ENCODE results near the gene IL16. TPM values are rescaled to one million over a fixed set of nuclear protein-coding genes. Genes with fewer than 3 reads are reported as not detected.
A peak's percentile ranks its signal among the peaks of the same experiment; 100 is the strongest.

The IL16 gene
- total and polyA plus RNA-seq, 4 experiments from 2014 or later = 190 to 400 (median 362) TPM

DNA sequence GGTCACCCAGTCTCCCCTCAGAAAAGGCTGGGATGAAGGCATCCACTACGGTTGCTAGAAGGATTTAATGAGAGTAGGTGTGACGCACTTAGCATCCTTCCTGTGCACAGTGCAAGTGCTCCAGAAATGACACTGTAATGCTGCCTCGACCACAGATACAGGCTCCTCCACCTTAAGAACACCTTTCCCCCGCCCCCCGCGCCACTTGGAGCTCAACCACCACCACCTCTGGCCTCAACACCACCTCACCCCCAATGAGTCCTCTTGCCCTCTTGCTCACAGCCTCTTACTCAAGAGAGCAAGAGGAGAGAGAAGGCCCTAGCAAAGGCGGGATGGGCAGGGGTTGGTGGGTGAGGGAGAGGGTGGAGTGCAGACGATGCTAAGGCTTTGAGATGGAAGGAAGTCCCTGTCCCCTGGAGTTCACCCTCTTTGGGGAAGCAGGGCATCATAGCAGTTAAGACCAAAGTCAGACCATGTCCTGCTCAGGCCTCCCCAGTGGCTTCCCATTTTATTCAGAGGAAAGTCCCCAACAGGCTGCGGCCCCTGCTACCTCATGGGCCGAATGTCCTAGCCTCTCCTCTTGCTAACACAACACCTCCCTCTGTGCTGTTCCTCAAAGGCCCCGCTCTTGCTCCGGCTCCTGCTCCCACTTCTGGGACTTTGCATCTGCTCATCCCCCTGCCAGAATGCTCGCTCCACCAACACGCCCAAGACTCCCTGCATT is 118.9 kb downstream of the IL16 start:
- Histone ChIP-seq H3K27ac (ENCODE audit: low read depth, low read length) (no peak overlapping the region), H3K4me1 (ENCODE audit: insufficient read depth, low read length) (peaks cover 38% of the 10 kb centered on the region), H3K4me3 (ENCODE audit: low read length in 2 of 2) (no peak overlapping the region), H3K36me3 (ENCODE audit: insufficient read depth, low read length) (peaks cover 9% of the 10 kb centered on the region), H3K9me3 (ENCODE audit: control insufficient read depth in 1 of 2, low read length in 2 of 2) (no peaks in the 10 kb centered on the region), H3K27me3 (ENCODE audit: insufficient read depth, low read length) (no peaks in the 10 kb centered on the region)
- intact Hi-C loops (cut with micrococcal nuclease) = no loop called here
- Mint-ChIP-seq H3K9me3 (peaks cover 0 to 1% (median 0%) of the 10 kb centered on the region in 8 donors), H3K27me3 (no peaks in the 10 kb centered on the region), H3K4me1 (peaks cover 37 to 62% (median 45%) of the 10 kb centered on the region in 4 donors), H3K27ac (peak overlapping the region; percentile 45 to 93 (median 83)), H3K4me3 (peak overlapping the region in 1 of 8 donors; percentile 1), H3K36me3 (peaks cover 36 to 63% of the 10 kb centered on the region in 2 donors)
- no peak for DNase-seq
- POLR2A ChIA-PET (ENCODE audit: partially characterized antibody) = interaction anchor here (0.9 to 20.5 kb wide), 2 partner anchors 8 to 18 kb away, joined by 3 to 702 read pairs; no protein-coding TSS in a partner anchor
- CTCF ChIA-PET (ENCODE audit: partially characterized antibody) = interaction anchor here (1.0 to 2.0 kb wide), 2 partner anchors 10 to 19 kb away, joined by 3 to 4 read pairs; no protein-coding TSS in a partner anchor

DNA sequence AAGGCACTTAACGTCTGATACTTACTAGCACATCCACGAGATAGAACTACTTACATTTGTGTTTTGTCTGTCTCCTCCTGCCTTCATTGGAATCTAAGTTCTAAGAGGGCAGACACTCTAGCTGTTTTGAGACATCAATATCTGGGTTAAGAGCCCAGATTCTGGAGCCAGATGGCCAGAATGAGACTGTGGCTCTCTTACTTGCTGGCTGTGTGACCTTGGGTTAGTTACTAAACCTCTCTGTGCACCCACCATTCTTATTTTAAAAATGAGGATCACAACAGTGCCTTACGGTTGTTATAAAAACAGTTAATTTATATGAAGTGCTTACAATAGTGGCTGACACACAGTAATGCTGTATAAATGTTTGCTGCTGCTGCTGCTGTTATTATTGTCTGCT is 119.6 kb downstream of the IL16 start:
- peak overlapping the region; percentile 45 to 93 (median 77) for H3K27ac Mint-ChIP-seq
- H3K27me3 Mint-ChIP-seq = no peaks in the 10 kb centered on the region
- intact Hi-C loops (cut with micrococcal nuclease) = no loop called here
- no peaks in the 10 kb centered on the region for H3K27me3 ChIP-seq (ENCODE audit: insufficient read depth, low read length)
- ChIA-PET POLR2A (ENCODE audit: partially characterized antibody) (interaction anchor here (3.8 to 20.5 kb wide), 2 partner anchors 7 to 19 kb away, joined by 39 to 702 read pairs; no protein-coding TSS in a partner anchor), CTCF (ENCODE audit: partially characterized antibody) (interaction anchor here (2.0 kb wide), 1 partner anchor 20 kb away, joined by 4 read pairs; no protein-coding TSS in a partner anchor)
- no peaks in the 10 kb centered on the region for H3K9me3 Mint-ChIP-seq
- peaks cover 9% of the 10 kb centered on the region for H3K36me3 ChIP-seq (ENCODE audit: insufficient read depth, low read length)
- no peak for DNase-seq
- H3K27ac ChIP-seq (ENCODE audit: low read depth, low read length) = no peak overlapping the region
- H3K36me3 Mint-ChIP-seq = peaks cover 30 to 57% of the 10 kb centered on the region in 2 donors
- H3K4me1 ChIP-seq (ENCODE audit: insufficient read depth, low read length) = peaks cover 32% of the 10 kb centered on the region
- no peak overlapping the region for H3K4me3 ChIP-seq (ENCODE audit: low read length in 2 of 2)
- H3K9me3 ChIP-seq (ENCODE audit: control insufficient read depth in 1 of 2, low read length in 2 of 2) = no peaks in the 10 kb centered on the region
- H3K4me3 Mint-ChIP-seq = peak overlapping the region in 1 of 8 donors; percentile 1
- H3K4me1 Mint-ChIP-seq = peaks cover 31 to 55% (median 39%) of the 10 kb centered on the region in 4 donors

DNA sequence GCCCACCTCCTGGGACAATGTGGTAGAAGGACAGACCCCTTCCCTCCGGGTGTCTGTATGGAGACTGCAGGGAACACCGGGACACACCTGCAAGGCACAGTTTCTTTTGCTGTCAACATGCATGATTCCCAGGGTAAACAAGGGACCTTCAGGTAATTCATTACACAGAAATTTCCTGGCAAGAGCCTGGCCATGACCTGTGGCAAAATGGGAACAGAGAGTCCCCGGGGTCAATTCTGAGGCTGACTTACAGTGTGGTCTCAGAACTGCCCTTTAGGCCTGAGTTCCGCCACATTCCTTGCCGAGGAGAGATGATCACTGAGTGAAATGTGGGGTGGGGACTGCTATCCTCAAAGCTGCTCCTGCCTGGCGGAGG is 121.0 kb downstream of the IL16 start:
- no peaks in the 10 kb centered on the region for H3K27me3 Mint-ChIP-seq
- peaks cover 27 to 49% (median 35%) of the 10 kb centered on the region in 4 donors for H3K4me1 Mint-ChIP-seq
- no peaks in the 10 kb centered on the region for H3K9me3 ChIP-seq (ENCODE audit: control insufficient read depth in 1 of 2, low read length in 2 of 2)
- H3K36me3 ChIP-seq (ENCODE audit: insufficient read depth, low read length) = peaks cover 6% of the 10 kb centered on the region
- DNase-seq = no peak
- H3K4me1 ChIP-seq (ENCODE audit: insufficient read depth, low read length) = peaks cover 26% of the 10 kb centered on the region
- H3K27ac ChIP-seq (ENCODE audit: low read depth, low read length) = no peak overlapping the region
- ChIA-PET CTCF (ENCODE audit: partially characterized antibody) (interaction anchor here (2.1 kb wide), 1 partner anchor 42 kb away, joined by 6 read pairs; no protein-coding TSS in a partner anchor), POLR2A (ENCODE audit: partially characterized antibody) (interaction anchor here (2.0 to 20.5 kb wide), 3 partner anchors 9 to 38 kb away, joined by 6 to 702 read pairs (median 39); no protein-coding TSS in a partner anchor)
- H3K36me3 Mint-ChIP-seq = peaks cover 17 to 45% of the 10 kb centered on the region in 2 donors
- intact Hi-C loops (cut with micrococcal nuclease) = no loop called here
- no peaks in the 10 kb centered on the region for H3K27me3 ChIP-seq (ENCODE audit: insufficient read depth, low read length)
- H3K27ac Mint-ChIP-seq = peak overlapping the region in 5 of 7 donors; percentile 3 to 59 (median 53)
- no peaks in the 10 kb centered on the region for H3K9me3 Mint-ChIP-seq
- no peak overlapping the region for H3K4me3 Mint-ChIP-seq
- H3K4me3 ChIP-seq (ENCODE audit: low read length in 2 of 2) = no peak overlapping the region

DNA sequence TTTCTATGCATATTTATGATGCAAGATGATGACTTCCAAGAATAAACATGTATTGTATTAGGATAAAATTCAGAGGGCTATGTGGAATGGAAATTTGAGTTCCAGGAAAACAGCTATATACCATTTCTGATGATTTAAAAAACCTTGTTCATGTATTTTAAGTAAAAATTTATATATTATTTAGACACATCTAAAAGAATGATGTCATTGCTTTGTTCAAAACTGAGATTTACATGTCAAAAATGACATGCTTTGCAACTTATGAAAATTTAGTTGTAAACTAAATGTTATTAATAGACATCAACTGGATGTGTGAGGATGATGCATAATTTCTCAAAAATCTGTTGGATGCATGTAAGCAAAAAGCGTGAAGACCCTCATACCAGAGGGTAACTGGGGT is 125.0 kb downstream of the IL16 start:
- Mint-ChIP-seq H3K36me3 (peaks cover 8 to 37% of the 10 kb centered on the region in 2 donors), H3K27me3 (no peaks in the 10 kb centered on the region), H3K9me3 (peaks cover 0 to 2% (median 0%) of the 10 kb centered on the region in 8 donors), H3K4me1 (peaks cover 22 to 35% (median 27%) of the 10 kb centered on the region in 4 donors), H3K27ac (peak overlapping the region in 1 of 7 donors; percentile 24), H3K4me3 (peak overlapping the region in 1 of 8 donors; percentile 10)
- no peaks in the 10 kb centered on the region for H3K27me3 ChIP-seq (ENCODE audit: insufficient read depth, low read length)
- H3K9me3 ChIP-seq (ENCODE audit: control insufficient read depth in 1 of 2, low read length in 2 of 2) = no peaks in the 10 kb centered on the region
- POLR2A ChIA-PET (ENCODE audit: partially characterized antibody) = interaction anchor here (1.0 to 8.3 kb wide), 4 partner anchors 13 to 25 kb away, joined by 3 to 116 read pairs (median 42); no protein-coding TSS in a partner anchor
- H3K4me3 ChIP-seq (ENCODE audit: low read length in 2 of 2) = no peak overlapping the region
- intact Hi-C loops (cut with micrococcal nuclease) = loop anchor here (5.0 kb wide), 1 partner anchor 34 kb away; no protein-coding TSS in a partner anchor
- CTCF ChIA-PET (ENCODE audit: partially characterized antibody) = interaction anchor here (0.8 to 2.4 kb wide), 3 partner anchors 17 to 55 kb away, joined by 4 to 13 read pairs (median 9); no protein-coding TSS in a partner anchor
- no peak overlapping the region for H3K27ac ChIP-seq (ENCODE audit: low read depth, low read length)
- H3K4me1 ChIP-seq (ENCODE audit: insufficient read depth, low read length) = peaks cover 29% of the 10 kb centered on the region
- DNase-seq = no peak
- H3K36me3 ChIP-seq (ENCODE audit: insufficient read depth, low read length) = peaks cover 6% of the 10 kb centered on the region

DNA sequence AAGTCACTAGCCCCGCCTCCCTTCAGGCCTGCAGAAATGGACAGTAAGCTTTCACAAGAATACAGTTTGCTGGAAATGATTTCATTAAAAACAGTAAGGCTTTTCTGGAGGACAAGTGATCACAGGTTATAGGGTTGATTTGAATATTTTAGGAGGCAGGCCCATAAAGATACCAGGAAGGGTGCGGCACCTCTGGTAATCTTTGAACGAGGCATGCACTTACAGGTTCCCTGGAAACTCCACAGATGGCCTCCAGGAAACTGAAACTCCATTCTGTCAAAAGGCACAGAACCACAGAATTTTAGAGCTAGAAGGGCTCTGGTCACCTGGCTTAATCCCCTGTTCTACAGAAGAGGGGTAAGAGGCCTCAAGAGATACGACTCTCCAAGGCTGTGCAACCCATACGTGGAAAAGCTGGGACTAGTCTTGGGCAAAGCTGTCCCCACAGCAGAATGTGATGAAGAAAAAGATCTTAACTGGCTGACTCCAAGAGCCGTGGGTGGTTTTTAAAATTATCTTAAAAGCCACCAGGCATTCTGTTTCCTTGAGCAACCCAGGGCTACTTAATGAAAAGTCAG is 126.1 kb downstream of the IL16 start:
- POLR2A ChIA-PET (ENCODE audit: partially characterized antibody) = interaction anchor here (1.5 to 8.3 kb wide), 6 partner anchors 12 to 36 kb away, joined by 5 to 116 read pairs (median 42); no protein-coding TSS in a partner anchor

DNA sequence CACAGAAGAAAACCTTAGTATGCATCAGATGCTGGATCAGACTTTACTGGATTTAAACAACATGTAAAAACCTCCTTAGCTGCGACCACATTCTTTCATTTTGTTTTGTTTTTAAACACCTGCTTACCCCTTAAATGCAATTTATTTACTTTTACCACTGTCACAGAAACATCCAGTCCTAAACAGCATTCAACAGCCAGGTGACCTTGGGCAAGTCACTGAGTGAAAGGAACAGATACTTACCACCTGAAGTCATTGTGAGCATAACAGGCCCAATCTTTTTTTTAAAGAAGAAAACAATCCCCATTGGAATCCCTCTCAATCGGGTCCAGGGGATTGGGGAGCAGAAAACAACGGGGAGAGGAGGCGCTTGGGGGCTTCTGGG is 126.9 kb downstream of the IL16 start:
- Mint-ChIP-seq H3K4me1 (peaks cover 20 to 35% (median 26%) of the 10 kb centered on the region in 4 donors), H3K27ac (peak overlapping the region; percentile 83 to 97 (median 94)), H3K9me3 (peaks cover 0 to 2% (median 0%) of the 10 kb centered on the region in 8 donors), H3K36me3 (peaks cover 3 to 23% of the 10 kb centered on the region in 2 donors), H3K4me3 (peak overlapping the region; percentile 92 to 99 (median 96)), H3K27me3 (no peaks in the 10 kb centered on the region)
- DNase-seq = no peak
- ChIA-PET POLR2A (ENCODE audit: partially characterized antibody) (interaction anchor here (0.9 to 8.3 kb wide), 9 partner anchors 12 to 48 kb away, joined by 4 to 116 read pairs (median 13); no protein-coding TSS in a partner anchor), CTCF (ENCODE audit: partially characterized antibody) (interaction anchor here (0.7 to 2.9 kb wide), 7 partner anchors 12 to 58 kb away, joined by 3 to 16 read pairs (median 3); no protein-coding TSS in a partner anchor)
- Histone ChIP-seq H3K27ac (ENCODE audit: low read depth, low read length) (peak overlapping the region; percentile 55), H3K4me1 (ENCODE audit: insufficient read depth, low read length) (peaks cover 29% of the 10 kb centered on the region), H3K9me3 (ENCODE audit: control insufficient read depth in 1 of 2, low read length in 2 of 2) (no peaks in the 10 kb centered on the region), H3K36me3 (ENCODE audit: insufficient read depth, low read length) (no peaks in the 10 kb centered on the region), H3K27me3 (ENCODE audit: insufficient read depth, low read length) (no peaks in the 10 kb centered on the region), H3K4me3 (ENCODE audit: low read length in 2 of 2) (peak overlapping the region; percentile 76 to 87)
- intact Hi-C loops (cut with micrococcal nuclease) = loop anchor here (5.0 kb wide), 1 partner anchor 36 kb away; no protein-coding TSS in a partner anchor

More for the DNA sequence above, 126.1 kb downstream of the IL16 start:
- H3K27me3 ChIP-seq (ENCODE audit: insufficient read depth, low read length) = no peaks in the 10 kb centered on the region
- Mint-ChIP-seq H3K27me3 (no peaks in the 10 kb centered on the region), H3K9me3 (peaks cover 0 to 2% (median 0%) of the 10 kb centered on the region in 8 donors), H3K36me3 (peaks cover 8 to 29% of the 10 kb centered on the region in 2 donors), H3K27ac (peak overlapping the region in 6 of 7 donors; percentile 24 to 79 (median 64)), H3K4me1 (peaks cover 21 to 35% (median 27%) of the 10 kb centered on the region in 4 donors), H3K4me3 (peak overlapping the region; percentile 13 to 63 (median 50))
- intact Hi-C loops (cut with micrococcal nuclease) = loop anchor here (5.0 kb wide), 1 partner anchor 35 kb away; no protein-coding TSS in a partner anchor
- H3K4me3 ChIP-seq (ENCODE audit: low read length in 2 of 2) = no peak overlapping the region
- H3K4me1 ChIP-seq (ENCODE audit: insufficient read depth, low read length) = peaks cover 29% of the 10 kb centered on the region
- no peak overlapping the region for H3K27ac ChIP-seq (ENCODE audit: low read depth, low read length)
- no peaks in the 10 kb centered on the region for H3K9me3 ChIP-seq (ENCODE audit: control insufficient read depth in 1 of 2, low read length in 2 of 2)
- peaks cover 2% of the 10 kb centered on the region for H3K36me3 ChIP-seq (ENCODE audit: insufficient read depth, low read length)
- DNase-seq = no peak
- CTCF ChIA-PET (ENCODE audit: partially characterized antibody) = interaction anchor here (2.3 to 2.4 kb wide), 2 partner anchors 48 to 56 kb away, joined by 9 to 13 read pairs; no protein-coding TSS in a partner anchor

Data from CD4-positive, alpha-beta memory T cell (primary cell).